RPMI8226 (cell line): Measurements from ENCODE around the gene RUNX1.

ENCODE experiments used
- DNase-seq: peaks from one replicate; pipeline ENCODE4 v3.0.0-alpha.2; 2015

The RUNX1 gene

DNA sequence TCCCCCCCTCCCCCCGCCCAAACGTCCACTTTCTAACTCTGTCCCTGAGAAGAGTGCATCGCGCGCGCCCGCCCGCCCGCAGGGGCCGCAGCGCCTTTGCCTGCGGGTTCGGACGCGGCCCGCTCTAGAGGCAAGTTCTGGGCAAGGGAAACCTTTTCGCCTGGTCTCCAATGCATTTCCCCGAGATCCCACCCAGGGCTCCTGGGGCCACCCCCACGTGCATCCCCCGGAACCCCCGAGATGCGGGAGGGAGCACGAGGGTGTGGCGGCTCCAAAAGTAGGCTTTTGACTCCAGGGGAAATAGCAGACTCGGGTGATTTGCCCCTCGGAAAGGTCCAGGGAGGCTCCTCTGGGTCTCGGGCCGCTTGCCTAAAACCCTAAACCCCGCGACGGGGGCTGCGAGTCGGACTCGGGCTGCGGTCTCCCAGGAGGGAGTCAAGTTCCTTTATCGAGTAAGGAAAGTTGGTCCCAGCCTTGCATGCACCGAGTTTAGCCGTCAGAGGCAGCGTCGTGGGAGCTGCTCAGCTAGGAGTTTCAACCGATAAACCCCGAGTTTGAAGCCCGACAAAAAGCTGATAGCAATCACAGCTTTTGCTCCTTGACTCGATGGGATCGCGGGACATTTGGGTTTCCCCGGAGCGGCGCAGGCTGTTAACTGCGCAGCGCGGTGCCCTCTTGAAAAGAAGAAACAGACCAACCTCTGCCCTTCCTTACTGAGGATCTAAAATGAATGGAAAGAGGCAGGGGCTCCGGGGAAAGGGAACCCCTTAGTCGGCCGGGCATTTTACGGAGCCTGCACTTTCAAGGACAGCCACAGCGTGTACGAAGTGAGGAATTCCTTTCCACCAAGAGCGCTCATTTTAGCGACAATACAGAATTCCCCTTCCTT, 158.1 kb downstream of the RUNX1 start:
- no peak for DNase-seq

DNA sequence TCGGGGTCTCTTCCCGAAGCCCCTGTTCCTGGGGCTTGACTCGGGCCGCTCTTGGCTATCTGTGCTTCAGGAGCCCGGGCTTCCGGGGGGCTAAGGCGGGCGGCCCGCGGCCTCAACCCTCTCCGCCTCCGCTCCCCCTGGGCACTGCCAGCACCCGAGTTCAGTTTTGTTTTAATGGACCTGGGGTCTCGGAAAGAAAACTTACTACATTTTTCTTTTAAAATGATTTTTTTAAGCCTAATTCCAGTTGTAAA, 158.7 kb downstream of the RUNX1 start:
- DNase-seq: no peak

DNA sequence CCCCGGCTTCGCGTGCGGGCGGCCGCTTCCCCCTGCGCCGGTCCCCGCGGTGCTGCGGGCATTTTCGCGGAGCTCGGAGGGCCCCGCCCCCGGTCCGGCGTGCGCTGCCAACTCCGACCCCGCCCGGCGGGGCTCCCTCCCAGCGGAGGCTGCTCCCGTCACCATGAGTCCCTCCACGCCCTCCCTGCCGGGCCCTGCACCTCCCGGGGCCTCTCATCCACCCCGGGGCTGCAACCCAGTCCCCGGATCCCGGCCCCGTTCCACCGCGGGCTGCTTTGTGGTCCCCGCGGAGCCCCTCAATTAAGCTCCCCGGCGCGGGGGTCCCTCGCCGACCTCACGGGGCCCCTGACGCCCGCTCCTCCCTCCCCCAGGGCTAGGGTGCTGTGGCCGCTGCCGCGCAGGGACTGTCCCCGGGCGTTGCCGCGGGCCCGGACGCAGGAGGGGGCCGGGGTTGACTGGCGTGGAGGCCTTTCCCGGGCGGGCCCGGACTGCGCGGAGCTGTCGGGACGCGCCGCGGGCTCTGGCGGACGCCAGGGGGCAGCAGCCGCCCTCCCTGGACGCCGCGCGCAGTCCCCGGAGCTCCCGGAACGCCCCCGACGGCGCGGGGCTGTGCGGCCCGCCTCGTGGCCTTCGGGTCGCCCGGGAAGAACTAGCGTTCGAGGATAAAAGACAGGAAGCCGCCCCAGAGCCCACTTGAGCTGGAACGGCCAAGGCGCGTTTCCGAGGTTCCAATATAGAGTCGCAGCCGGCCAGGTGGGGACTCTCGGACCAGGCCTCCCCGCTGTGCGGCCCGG, 159.2 kb downstream of the RUNX1 start:
- DNase-seq: peak; percentile 86

DNA sequence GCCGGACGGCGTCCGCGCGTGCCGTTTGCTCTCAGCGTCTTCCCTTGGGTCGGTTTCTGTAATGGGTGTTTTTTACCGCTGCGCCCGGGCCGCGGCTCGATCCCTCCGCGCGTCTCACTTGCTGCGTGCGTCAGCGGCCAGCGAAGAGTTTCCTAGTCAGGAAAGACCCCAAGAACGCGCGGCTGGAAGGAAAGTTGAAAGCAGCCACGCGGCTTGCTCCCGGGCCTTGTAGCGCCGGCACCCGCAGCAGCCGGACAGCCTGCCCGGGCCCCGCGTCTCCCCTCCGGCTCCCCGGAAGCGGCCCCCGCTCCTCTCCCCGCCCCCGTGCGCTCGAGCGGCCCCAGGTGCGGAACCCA, 159.8 kb downstream of the RUNX1 start:
- peak; percentile 71 for DNase-seq

DNA sequence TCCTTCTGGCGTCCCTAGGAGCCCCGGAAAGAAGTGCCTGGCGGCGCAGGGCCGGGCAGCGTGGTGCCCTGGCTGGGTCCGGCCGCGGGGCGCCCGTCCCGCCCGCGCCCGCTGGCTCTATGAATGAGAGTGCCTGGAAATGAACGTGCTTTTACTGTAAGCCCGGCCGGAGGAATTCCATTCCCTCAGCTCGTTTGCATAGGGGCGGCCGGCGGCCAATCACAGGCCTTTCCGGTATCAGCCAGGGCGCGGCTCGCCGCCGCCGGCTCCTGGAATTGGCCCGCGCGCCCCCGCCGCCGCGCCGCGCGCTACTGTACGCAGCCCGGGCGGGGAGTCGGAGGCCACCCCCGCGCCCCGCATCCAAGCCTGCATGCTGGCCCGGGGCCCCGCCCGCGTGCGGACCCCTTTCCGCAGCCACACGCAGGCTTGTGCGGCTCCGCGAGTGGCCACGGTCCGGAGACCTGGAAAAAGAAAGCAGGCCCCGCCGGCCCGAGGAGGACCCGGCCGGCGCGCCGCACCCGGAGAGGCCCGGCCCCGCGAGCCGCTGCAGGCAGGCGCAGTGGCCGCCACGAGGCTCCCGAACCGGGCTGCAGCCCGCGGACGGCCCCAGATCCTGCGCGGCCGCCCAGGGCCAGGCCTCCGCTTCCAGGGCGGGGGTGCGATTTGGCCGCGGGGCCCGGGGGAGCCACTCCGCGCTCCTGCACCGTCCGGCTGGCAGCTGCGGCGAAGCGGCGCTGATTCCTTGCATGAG, 160.4 kb downstream of the RUNX1 start:
- DNase-seq: peak; percentile 96

GRCh38 chr21:34887725-34888568, 161.2 kb downstream of the RUNX1 start:
- DNase-seq: peak; percentile 85

- no peak for DNase-seq
Measured at GRCh38 chr21:34887105-34887442, 162.0 kb downstream of the RUNX1 start.

GRCh38 chr21:34886240-34887104, 162.6 kb downstream of the RUNX1 start:
- peak; percentile 35 for DNase-seq

- peak; percentile 48 for DNase-seq
Measured at GRCh38 chr21:34885626-34886239, 163.4 kb downstream of the RUNX1 start.

DNA sequence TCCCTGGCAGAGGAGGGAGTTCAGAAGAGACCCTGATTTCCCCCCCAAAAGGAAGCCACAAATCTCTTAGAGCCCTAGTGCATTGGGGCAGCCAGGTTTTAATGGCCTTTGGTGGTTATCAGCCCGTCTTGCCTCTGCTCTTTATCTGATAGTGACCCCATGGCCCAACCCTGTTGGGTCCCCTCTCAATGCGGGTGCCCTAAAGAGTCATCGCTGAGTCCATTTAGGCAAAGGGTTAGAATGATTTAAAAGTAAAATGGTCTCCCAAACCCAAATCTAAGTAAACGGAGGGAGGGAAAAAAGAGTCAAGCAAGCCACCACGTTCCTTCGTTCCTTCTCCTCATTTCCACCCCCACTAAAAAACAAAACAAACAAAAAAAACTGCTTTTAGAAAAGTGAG, 164.0 kb downstream of the RUNX1 start:
- DNase-seq: no peak

GRCh38 chr21:34884346-34884929, 164.7 kb downstream of the RUNX1 start:
- no peak for DNase-seq

- DNase-seq: no peak
Measured at GRCh38 chr21:34883491-34884271, 165.4 kb downstream of the RUNX1 start.

DNA sequence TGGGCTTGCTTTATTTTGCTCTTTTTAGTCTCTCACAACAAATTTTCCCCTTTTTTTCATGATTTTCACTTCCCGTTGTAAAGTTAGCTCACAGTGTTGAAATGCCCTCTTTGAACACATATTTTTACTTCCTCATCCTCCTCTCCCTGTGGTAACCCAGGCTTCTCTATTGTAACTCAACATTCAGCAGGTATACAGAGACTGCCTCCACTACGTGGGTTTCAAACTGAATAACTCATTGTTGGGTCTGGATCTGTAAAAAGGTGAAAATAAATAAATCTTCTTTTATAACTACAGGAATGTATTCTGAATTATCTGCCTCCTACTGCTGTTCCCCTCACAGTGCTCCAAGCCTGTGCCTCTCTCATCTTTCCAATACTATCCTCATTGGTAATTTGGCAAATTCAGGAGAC, 166.4 kb downstream of the RUNX1 start:
- DNase-seq: peak; percentile 64

GRCh38 chr21:34881839-34882371, 167.2 kb downstream of the RUNX1 start:
- no peak for DNase-seq

- no peak for DNase-seq
Measured at GRCh38 chr21:34881421-34881820, 167.7 kb downstream of the RUNX1 start.

DNA sequence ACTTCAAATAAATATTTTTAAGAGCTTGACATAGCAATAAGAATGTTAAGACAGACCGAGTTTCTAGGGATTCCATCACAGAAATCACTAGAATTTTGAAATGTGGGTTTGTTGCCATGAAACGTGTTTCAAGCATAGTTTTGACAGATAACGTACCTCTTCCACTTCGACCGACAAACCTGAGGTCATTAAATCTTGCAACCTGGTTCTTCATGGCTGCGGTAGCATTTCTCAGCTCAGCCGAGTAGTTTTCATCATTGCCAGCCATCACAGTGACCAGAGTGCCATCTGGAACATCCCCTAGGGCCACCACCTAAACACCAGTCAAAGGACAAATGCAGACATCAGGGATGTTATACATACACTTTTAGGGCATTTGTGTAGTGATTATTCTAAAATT, 168.7 kb downstream of the RUNX1 start:
- DNase-seq: no peak

- no peak for DNase-seq
Measured at GRCh38 chr21:34878940-34879339, 170.2 kb downstream of the RUNX1 start.

DNA sequence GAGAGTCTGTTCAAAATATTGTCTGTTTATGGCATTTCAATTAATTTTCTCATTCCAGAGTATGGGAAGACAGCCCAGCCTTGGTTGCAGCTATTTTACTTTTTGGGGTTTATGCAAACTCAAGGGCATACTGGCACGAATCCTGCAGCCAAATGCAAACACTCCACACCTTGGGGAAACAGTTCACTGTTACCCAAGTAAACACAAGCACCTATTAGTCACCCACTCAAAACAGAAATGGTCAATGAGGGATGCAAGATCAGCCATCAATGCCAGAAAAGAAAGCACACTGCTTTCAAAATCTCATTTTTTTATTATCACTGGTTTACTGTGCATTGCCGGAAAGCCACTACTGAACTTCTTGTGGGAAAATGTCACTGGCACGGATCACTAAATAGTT, 170.6 kb downstream of the RUNX1 start:
- no peak for DNase-seq

- DNase-seq: no peak
Measured at GRCh38 chr21:34877485-34878128, 171.5 kb downstream of the RUNX1 start.
